Measurements from ENCODE around the gene MBD1. TPM values are rescaled to one million over a fixed set of nuclear protein-coding genes. Genes with fewer than 3 reads are reported as not detected.

Gene MBD1
- total RNA-seq, 4 donors from 2014 or later: 113 to 140 (median 122) TPM

DNA sequence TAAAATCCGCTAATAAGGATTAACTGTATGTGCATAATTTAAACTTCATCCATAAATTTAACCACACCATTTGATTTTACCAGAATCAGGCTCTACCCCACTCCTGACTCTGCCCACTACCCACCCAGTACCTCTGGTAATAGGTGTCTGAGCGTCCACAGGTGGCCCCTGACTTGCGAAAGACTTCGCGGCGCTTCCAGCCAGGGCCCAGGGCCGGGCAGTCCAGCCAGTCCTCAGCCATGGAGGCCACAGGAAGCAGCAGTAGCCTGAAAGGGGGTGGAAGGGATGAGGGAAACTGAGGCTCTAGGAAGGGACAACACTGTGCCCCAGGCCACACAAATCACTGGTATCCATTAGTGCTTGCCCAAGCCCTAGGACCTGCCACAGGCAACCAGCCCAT, 1.6 kb downstream of the MBD1 start:
- no peak for DNase-seq (ENCODE audit: low spot score in 2 of 2)
- intact Hi-C loops (cut with DNase I; ENCODE audit: low total_unique reads): no loop called here
- no peak overlapping the region for H3K4me3 ChIP-seq (ENCODE audit: low read depth, poor library complexity, severe bottlenecking)
- WGBS, 2 donors: 92 to 95% methylated on average over 7 of the region's 7 CpGs
- TF ChIP-seq, protein P1, sequence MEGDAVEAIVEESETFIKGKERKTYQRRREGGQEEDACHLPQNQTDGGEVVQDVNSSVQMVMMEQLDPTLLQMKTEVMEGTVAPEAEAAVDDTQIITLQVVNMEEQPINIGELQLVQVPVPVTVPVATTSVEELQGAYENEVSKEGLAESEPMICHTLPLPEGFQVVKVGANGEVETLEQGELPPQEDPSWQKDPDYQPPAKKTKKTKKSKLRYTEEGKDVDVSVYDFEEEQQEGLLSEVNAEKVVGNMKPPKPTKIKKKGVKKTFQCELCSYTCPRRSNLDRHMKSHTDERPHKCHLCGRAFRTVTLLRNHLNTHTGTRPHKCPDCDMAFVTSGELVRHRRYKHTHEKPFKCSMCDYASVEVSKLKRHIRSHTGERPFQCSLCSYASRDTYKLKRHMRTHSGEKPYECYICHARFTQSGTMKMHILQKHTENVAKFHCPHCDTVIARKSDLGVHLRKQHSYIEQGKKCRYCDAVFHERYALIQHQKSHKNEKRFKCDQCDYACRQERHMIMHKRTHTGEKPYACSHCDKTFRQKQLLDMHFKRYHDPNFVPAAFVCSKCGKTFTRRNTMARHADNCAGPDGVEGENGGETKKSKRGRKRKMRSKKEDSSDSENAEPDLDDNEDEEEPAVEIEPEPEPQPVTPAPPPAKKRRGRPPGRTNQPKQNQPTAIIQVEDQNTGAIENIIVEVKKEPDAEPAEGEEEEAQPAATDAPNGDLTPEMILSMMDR (IDR thresholded peaks at IDR 0.05): no peak
- no peak for TF ChIP-seq POLR2A (IDR thresholded peaks at IDR 0.05)

DNA sequence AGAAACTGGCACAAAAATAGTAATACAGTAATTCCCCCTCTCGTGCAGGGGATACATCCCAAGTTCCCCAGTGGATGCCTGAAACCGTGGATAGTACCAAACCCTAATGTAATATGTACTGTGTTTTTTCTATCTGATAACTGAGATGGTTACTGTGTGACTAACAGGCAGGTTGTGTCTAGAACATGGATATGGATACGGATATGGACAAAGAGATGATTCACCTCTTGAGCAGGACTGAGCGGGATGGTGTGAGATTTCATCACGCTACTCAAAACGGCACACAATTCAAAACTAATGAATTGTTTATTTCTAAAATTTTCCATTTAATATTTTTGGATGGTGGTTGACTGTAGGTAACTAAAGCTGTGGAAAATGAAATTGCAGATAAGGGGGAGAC, 3.4 kb downstream of the MBD1 start:
- TF ChIP-seq, protein P1 (IDR thresholded peaks at IDR 0.05): no peak
- TF ChIP-seq POLR2A (IDR thresholded peaks at IDR 0.05): no peak
- H3K4me3 ChIP-seq (ENCODE audit: low read depth, poor library complexity, severe bottlenecking): no peak overlapping the region
- 47 to 74% methylated on average over 6 of the region's 6 CpGs for WGBS, 2 donors
- DNase-seq (ENCODE audit: low spot score in 2 of 2): no peak
- intact Hi-C loops (cut with DNase I; ENCODE audit: low total_unique reads): no loop called here

DNA sequence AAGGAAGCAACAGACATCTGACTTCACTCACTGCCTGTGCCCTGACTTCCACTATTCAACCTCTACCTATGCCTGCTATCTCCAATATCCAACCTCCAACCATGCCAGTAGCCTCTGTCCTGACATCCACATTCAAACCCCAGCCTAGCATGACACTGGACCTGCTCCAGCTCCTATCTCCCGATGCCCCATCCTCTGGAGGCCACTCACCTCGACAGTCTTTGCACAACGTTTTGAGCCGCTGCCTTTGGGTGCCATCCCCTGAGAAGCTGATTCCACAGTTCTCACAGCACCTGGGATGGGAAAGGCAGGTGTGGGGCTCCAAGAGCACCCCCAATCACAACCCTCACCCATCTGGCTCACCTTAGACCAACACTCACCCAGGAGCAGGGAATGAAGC, 4.9 kb downstream of the MBD1 start:
- intact Hi-C loops (cut with DNase I; ENCODE audit: low total_unique reads): no loop called here
- 87 to 96% methylated on average over 4 of the region's 4 CpGs for WGBS, 2 donors
- TF ChIP-seq, protein P1 (IDR thresholded peaks at IDR 0.05): no peak
- TF ChIP-seq POLR2A (IDR thresholded peaks at IDR 0.05): no peak

DNA sequence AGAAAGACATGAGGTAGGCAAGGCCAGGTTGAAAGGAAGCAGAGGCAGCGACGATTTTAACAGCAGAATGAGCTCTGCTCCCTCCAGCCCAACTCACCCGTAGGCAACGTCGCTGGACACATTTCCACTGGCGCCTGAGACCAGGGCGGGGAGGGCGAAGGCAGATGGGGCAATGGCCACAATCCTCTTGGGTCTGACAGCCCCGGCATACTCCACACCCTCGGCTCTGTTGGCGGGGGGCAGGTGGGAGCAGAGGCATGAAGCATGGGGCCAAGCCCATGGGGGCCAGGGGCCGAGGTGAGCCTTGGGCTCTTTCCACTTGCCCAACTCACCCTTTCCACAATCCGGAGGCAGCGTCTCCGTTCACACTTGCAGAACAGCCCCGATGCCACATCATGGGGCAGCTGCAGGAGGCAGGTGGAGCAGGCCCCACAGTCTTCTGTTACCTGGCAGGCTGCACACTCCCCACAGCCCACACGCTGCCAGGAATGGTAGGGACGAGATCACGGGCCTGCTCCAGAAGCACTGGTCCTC, 5.8 kb downstream of the MBD1 start:
- no peak overlapping the region for H3K4me3 ChIP-seq (ENCODE audit: low read depth, poor library complexity, severe bottlenecking)
- intact Hi-C loops (cut with DNase I; ENCODE audit: low total_unique reads): no loop called here
- 90 to 96% methylated on average over 19 of the region's 19 CpGs for WGBS, 2 donors
- TF ChIP-seq POLR2A (IDR thresholded peaks at IDR 0.05): no peak
- TF ChIP-seq, protein P1 (IDR thresholded peaks at IDR 0.05): no peak
- DNase-seq (ENCODE audit: low spot score in 2 of 2): no peak

More for the DNA sequence above, 4.9 kb downstream of the MBD1 start:
- no peak for DNase-seq (ENCODE audit: low spot score in 2 of 2)
- H3K4me3 ChIP-seq (ENCODE audit: low read depth, poor library complexity, severe bottlenecking): no peak overlapping the region

DNA sequence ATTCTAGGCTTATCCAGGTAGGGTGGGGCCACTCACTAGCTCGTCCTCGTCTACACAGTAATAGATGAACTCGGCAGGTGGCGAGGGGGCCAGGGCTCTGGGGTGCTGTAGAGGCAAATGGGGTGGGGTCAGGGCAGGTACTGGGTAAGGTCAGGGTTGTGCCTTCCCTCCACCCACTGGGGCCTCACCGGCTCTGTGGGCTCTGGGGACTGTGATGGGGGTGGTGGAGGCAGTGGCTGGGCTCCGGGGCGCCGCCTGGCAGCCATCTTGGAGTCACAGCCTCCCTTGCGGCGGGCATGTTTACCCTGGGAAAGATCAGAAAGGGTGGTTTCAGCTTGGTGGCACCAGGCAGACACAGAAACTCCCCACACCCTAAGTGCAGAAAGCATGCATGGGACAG, 6.4 kb downstream of the MBD1 start:
- intact Hi-C loops (cut with DNase I; ENCODE audit: low total_unique reads): no loop called here
- DNase-seq (ENCODE audit: low spot score in 2 of 2): no peak
- 97 to 99% methylated on average over 10 of the region's 10 CpGs for WGBS, 2 donors

DNA sequence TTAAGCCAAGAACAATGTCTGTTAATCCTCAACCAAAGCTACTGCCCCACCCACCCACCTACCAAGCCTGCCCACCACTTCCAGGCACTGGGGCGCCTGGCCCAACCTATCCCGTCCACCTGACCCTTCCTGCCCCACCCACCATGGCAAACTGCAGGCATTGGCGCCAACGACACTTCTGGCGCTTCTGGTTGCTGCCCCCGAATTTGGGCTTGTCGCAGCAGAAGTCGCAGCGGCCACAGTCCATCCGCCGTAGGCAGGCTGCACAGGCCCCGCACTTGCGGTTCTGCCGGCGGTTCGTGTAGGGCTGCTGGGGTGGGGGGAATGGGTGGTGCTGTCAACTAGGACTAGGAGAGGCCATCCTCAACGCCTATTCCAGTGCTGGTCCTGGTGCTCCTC, 7.3 kb downstream of the MBD1 start:
- 97 to 98% methylated on average over 17 of the region's 17 CpGs for WGBS, 2 donors
- no peak overlapping the region for H3K4me3 ChIP-seq (ENCODE audit: low read depth, poor library complexity, severe bottlenecking)
- intact Hi-C loops (cut with DNase I; ENCODE audit: low total_unique reads): no loop called here
- no peak for DNase-seq (ENCODE audit: low spot score in 2 of 2)
- no peak for TF ChIP-seq POLR2A (IDR thresholded peaks at IDR 0.05)
- TF ChIP-seq, protein P1 (IDR thresholded peaks at IDR 0.05): no peak

More for the DNA sequence above, 6.4 kb downstream of the MBD1 start:
- no peak overlapping the region for H3K4me3 ChIP-seq (ENCODE audit: low read depth, poor library complexity, severe bottlenecking)
- no peak for TF ChIP-seq POLR2A (IDR thresholded peaks at IDR 0.05)

Measured in lower leg skin (tissue), 4 donors.